ENCODE measurements around the gene BAG3.

BAG3 gene

GRCh38 chr10:119724593-119725516 is 73.7 kb downstream of the BAG3 start:
- peak overlapping the region; percentile 96 for H3K27ac ChIP-seq
- H3K9ac ChIP-seq, result peak overlapping the region; percentile 95
- H3K4me2 ChIP-seq, result peak overlapping the region; percentile 95
- peaks cover 50% of the 10 kb centered on the region for H3K4me1 ChIP-seq
- H4K20me1 ChIP-seq, result peaks cover 27% of the 10 kb centered on the region
- TF ChIP-seq Cebpa-rat (IDR thresholded peaks at IDR 0.05), result no peak
- no peaks in the 10 kb centered on the region for H3K27me3 ChIP-seq
- peaks cover 13% of the 10 kb centered on the region for H3K9me3 ChIP-seq
- H3K4me3 ChIP-seq, result peak overlapping the region; percentile 91
- H3K36me3 ChIP-seq, result peaks cover 13% of the 10 kb centered on the region

GRCh38 chr10:119725517-119725827 is 74.3 kb downstream of the BAG3 start:
- no peaks in the 10 kb centered on the region for H3K27me3 ChIP-seq
- H3K4me2 ChIP-seq, result peak overlapping the region; percentile 95
- peak overlapping the region; percentile 96 for H3K27ac ChIP-seq
- peaks cover 27% of the 10 kb centered on the region for H4K20me1 ChIP-seq
- no peak for TF ChIP-seq Cebpa-rat (IDR thresholded peaks at IDR 0.05)
- H3K4me3 ChIP-seq, result peak overlapping the region; percentile 91
- peaks cover 13% of the 10 kb centered on the region for H3K36me3 ChIP-seq
- peaks cover 50% of the 10 kb centered on the region for H3K4me1 ChIP-seq
- peaks cover 9% of the 10 kb centered on the region for H3K9me3 ChIP-seq
- peak overlapping the region; percentile 95 for H3K9ac ChIP-seq

GRCh38 chr10:119725828-119726675 is 74.9 kb downstream of the BAG3 start, which contains the start of gene INPP5F:
INPP5F (plus strand) TSS chr10:119726050; CDS start chr10:119726263, 213 bp downstream.
- H3K9ac ChIP-seq, result peak within 1 kb of the TSS; percentile 95
- H3K4me2 ChIP-seq, result peak within 1 kb of the TSS; percentile 95
- peaks cover 50% of the 10 kb centered on the region for H3K4me1 ChIP-seq
- H3K27ac ChIP-seq, result peak within 1 kb of the TSS; percentile 96
- peaks cover 3% of the 10 kb centered on the region for H3K9me3 ChIP-seq
- no peak for TF ChIP-seq Cebpa-rat (IDR thresholded peaks at IDR 0.05)
- H3K27me3 ChIP-seq, result no peaks in the 10 kb centered on the region
- H3K4me3 ChIP-seq, result peak within 1 kb of the TSS; percentile 91
- peaks cover 27% of the 10 kb centered on the region for H4K20me1 ChIP-seq
- H3K36me3 ChIP-seq, result peaks cover 12% of the 10 kb centered on the region

DNA sequence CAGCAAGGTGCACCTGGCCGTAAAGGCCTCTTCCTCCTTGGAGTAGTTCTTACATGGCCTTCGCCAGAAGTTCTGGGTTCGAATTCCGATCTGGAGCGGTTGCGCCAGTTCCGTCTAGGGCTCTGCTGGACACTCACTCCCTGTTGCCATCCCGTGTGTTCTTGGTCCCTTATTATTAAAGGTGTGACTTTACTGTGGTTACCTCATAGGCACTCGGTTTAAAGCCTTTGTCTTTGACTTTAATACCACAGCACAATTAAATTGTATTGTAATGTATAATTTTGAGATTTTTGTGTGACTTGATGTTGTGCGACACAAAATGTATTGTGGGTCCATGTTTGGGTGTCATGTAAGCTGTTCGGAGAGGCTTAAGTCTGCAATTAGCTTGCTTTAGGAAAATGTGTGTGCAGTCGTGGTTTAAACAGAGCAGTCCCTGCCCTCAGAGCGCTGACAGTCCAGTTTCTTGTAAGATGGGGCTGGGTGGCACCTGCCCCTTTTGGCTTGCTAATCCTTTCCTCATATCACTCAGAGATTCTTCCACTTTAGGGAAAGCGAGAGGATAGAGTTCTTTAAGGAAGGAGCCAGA is 75.6 kb downstream of the BAG3 start:
- peaks cover 27% of the 10 kb centered on the region for H4K20me1 ChIP-seq
- H3K9me3 ChIP-seq, result no peaks in the 10 kb centered on the region
- peak overlapping the region; percentile 83 for H3K27ac ChIP-seq
- no peaks in the 10 kb centered on the region for H3K27me3 ChIP-seq
- peak overlapping the region; percentile 95 for H3K4me2 ChIP-seq
- peak overlapping the region; percentile 91 for H3K4me3 ChIP-seq
- peak overlapping the region; percentile 95 for H3K9ac ChIP-seq
- peaks cover 14% of the 10 kb centered on the region for H3K36me3 ChIP-seq
- TF ChIP-seq Cebpa-rat (IDR thresholded peaks at IDR 0.05), result no peak
- peaks cover 50% of the 10 kb centered on the region for H3K4me1 ChIP-seq
